HL-60 (cell line): ENCODE data around the gene PPP2R5D.

ENCODE experiments used
- DNase-seq, 2 experiments: peaks; one replicate each; pipeline ENCODE4 v3.0.0-alpha.2; 2010 to 2020; ENCODE audit warnings: low read depth in 1 of 2, low spot score in 1 of 2
- H3K27ac ChIP-seq: fragments of 250-450 bp; sonication (Bioruptor Pico); replicated peaks from 2 replicates; pipeline ENCODE4 v1.5.1; 2020; ENCODE audit warnings: mild to moderate bottlenecking, moderate library complexity
- H3K27me3 ChIP-seq: fragments of 250-450 bp; sonication (Bioruptor Pico); 2 replicates; pipeline ENCODE4 v1.5.1; 2021; ENCODE audit warnings: mild to moderate bottlenecking, moderate library complexity; ENCODE audit not compliant: insufficient read depth, poor library complexity, severe bottlenecking
- H3K4me3 ChIP-seq: replicated peaks from 2 replicates; pipeline ENCODE4 v1.5.1; 2011; ENCODE audit warnings: mild to moderate bottlenecking, control low read depth, low read length; ENCODE audit not compliant: insufficient read depth
- GABPA ChIP-seq: IDR thresholded peaks from 2 replicates; pipeline ENCODE4 v1.6.1; 2012; ENCODE audit warnings: low read depth
- POLR2AphosphoS5 ChIP-seq: IDR thresholded peaks from 2 replicates; pipeline ENCODE4 v1.6.1; 2012; ENCODE audit warnings: low read depth
- SPI1 ChIP-seq: IDR thresholded peaks from 2 replicates; pipeline ENCODE4 v1.6.1; 2012; ENCODE audit warnings: low read depth, mild to moderate bottlenecking, borderline replicate concordance
- TF ChIP-seq, protein P1 (sequence below): IDR thresholded peaks from one replicate; pipeline ENCODE4 v1.5.1; 2011; ENCODE audit warnings: low read length, control low read depth, inconsistent platforms; ENCODE audit not compliant: insufficient read depth
- TF ChIP-seq, protein P2 (sequence below): IDR thresholded peaks from 2 replicates; pipeline ENCODE4 v1.6.1; 2012; ENCODE audit warnings: low read depth; ENCODE audit not compliant: insufficient replicate concordance

The PPP2R5D gene

DNA sequence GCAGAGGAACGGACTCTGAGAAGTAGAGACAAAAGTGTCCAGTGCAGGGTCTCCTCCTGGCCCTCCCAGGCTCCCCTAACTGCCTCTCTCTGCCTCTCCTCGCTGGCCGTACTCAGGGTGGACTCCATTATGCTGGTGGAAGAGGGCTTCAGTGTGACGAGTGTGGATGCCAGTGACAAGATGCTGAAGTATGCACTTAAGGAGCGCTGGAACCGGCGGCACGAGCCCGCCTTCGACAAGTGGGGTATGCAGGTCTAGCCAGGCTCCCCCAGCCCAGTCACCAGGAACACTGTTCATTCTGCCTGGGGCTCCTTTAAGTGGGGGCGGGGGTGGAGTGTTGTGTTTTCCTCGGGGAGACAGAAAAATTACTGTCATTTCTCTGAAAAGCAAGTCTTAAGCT is 22.3 kb upstream of the PPP2R5D start:
- Histone ChIP-seq H3K27me3 (no peaks in the 10 kb centered on the region), H3K4me3 (no peak overlapping the region), H3K27ac (no peak overlapping the region)
- TF ChIP-seq GABPA (no peak), SPI1 (no peak)
- TF ChIP-seq, protein P1, sequence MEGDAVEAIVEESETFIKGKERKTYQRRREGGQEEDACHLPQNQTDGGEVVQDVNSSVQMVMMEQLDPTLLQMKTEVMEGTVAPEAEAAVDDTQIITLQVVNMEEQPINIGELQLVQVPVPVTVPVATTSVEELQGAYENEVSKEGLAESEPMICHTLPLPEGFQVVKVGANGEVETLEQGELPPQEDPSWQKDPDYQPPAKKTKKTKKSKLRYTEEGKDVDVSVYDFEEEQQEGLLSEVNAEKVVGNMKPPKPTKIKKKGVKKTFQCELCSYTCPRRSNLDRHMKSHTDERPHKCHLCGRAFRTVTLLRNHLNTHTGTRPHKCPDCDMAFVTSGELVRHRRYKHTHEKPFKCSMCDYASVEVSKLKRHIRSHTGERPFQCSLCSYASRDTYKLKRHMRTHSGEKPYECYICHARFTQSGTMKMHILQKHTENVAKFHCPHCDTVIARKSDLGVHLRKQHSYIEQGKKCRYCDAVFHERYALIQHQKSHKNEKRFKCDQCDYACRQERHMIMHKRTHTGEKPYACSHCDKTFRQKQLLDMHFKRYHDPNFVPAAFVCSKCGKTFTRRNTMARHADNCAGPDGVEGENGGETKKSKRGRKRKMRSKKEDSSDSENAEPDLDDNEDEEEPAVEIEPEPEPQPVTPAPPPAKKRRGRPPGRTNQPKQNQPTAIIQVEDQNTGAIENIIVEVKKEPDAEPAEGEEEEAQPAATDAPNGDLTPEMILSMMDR: no peak
- DNase-seq: no peak

DNA sequence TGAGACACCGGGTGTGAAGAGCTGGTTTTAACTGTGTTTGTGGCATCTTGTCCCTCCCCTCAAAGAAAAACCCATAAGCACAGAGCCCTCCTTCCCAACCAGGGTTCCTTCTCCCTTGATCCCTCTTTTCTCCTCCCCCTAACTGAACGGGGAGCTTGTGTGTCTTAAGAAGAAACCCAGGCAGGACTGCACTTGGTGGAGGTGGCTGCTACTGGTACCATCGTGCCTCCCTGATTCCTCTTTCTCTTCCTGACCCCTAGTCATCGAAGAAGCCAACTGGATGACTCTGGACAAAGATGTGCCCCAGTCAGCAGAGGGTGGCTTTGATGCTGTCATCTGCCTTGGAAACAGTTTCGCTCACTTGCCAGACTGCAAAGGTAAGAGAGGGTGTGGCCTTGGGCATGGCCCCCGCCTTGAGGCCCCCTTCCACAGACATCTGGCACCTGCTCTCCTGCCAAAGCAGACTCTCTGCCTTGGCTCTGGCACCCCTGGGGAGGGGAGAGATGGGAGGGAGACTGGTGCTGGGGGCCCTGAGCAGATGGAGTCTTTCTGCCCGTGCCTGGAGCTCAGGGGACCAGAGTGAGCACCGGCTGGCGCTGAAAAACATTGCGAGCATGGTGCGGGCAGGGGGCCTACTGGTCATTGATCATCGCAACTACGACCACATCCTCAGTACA is 21.7 kb upstream of the PPP2R5D start:
- Histone ChIP-seq H3K4me3 (no peak overlapping the region), H3K27me3 (no peaks in the 10 kb centered on the region), H3K27ac (no peak overlapping the region)
- DNase-seq: no peak
- TF ChIP-seq POLR2AphosphoS5: no peak
- TF ChIP-seq, protein P1: no peak

DNA sequence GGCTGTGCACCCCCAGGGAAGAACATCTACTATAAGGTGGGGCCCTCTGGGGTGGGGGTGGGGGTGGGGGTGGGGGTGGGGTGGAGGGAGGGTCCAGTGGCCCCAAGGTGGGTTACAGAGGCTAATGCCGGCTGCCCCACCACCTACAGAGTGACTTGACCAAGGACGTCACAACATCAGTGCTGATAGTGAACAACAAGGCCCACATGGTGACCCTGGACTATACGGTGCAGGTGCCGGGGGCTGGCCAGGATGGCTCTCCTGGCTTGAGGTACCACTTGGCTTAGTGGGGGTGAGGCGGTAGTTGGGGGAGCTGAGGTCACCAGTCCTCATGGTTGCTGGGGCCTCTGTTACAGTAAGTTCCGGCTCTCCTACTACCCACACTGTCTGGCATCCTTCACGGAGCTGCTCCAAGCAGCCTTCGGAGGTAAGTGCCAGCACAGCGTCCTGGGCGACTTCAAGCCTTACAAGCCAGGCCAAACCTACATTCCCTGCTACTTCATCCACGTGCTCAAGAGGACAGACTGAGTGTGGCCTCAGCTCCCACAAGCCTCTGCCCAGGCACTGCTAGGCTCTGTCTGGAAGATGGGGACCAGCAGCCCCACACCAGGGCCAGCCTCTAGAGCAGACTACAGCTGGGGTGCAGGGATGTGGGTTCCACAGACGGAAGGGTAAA is 21.1 kb upstream of the PPP2R5D start:
- no peaks in the 10 kb centered on the region for H3K27me3 ChIP-seq
- no peak overlapping the region for H3K27ac ChIP-seq
- no peak for DNase-seq
- TF ChIP-seq POLR2AphosphoS5 (no peak), GABPA (no peak), SPI1 (no peak)
- TF ChIP-seq, protein P1: no peak
- TF ChIP-seq, protein P2, sequence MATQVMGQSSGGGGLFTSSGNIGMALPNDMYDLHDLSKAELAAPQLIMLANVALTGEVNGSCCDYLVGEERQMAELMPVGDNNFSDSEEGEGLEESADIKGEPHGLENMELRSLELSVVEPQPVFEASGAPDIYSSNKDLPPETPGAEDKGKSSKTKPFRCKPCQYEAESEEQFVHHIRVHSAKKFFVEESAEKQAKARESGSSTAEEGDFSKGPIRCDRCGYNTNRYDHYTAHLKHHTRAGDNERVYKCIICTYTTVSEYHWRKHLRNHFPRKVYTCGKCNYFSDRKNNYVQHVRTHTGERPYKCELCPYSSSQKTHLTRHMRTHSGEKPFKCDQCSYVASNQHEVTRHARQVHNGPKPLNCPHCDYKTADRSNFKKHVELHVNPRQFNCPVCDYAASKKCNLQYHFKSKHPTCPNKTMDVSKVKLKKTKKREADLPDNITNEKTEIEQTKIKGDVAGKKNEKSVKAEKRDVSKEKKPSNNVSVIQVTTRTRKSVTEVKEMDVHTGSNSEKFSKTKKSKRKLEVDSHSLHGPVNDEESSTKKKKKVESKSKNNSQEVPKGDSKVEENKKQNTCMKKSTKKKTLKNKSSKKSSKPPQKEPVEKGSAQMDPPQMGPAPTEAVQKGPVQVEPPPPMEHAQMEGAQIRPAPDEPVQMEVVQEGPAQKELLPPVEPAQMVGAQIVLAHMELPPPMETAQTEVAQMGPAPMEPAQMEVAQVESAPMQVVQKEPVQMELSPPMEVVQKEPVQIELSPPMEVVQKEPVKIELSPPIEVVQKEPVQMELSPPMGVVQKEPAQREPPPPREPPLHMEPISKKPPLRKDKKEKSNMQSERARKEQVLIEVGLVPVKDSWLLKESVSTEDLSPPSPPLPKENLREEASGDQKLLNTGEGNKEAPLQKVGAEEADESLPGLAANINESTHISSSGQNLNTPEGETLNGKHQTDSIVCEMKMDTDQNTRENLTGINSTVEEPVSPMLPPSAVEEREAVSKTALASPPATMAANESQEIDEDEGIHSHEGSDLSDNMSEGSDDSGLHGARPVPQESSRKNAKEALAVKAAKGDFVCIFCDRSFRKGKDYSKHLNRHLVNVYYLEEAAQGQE: no peak
- no peak overlapping the region for H3K4me3 ChIP-seq

DNA sequence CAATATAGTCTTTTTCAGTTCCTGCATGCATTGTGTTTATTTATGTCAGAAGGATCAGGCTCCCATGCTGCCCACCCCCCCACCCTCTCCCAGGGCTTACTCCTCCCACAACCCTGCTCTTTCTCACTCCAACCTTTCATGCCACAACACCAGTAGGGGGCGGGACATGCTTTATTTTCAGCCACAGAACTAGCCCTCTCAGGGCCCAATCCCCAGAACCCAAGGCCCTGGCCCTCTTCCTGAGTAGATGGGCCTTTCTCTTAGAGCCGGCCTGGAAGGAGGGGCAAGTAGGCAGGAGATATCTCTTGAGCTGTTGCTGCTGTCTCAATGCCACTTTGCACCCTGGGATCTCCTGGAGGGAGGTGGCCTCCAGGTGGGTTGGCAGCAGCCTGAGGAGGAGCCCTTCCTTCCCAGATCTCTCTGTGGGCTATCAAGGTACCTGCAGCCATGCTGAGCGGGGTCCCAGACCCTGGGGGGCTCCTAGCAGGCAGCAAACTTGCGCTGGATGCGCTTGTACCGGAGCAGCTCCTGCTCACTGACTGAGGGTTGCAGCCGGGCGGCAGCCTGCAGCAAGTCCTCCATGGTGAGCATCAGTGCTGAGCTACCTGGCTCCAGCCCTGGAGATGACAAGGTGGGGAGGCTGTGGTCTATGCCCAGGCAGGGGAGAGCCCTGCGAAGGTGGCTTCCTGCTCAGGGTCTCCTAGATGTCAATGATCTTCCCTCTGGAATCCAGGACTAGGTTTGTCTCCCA is 20.3 kb upstream of the PPP2R5D start:
- TF ChIP-seq, protein P1: peak; percentile 5
- TF ChIP-seq POLR2AphosphoS5: no peak
- H3K27ac ChIP-seq: no peak overlapping the region
- DNase-seq: peak in 1 of 2 experiments; percentile 51

More for the DNA sequence above, 20.3 kb upstream of the PPP2R5D start:
- Histone ChIP-seq H3K4me3 (no peak overlapping the region), H3K27me3 (no peaks in the 10 kb centered on the region)
